SK-N-MC (cell line): ENCODE results near the gene CD58.

ENCODE experiments used
- EZH2 ChIP-seq: fragments of 200-600 bp; sonication (generic); IDR thresholded peaks from one replicate; pipeline ENCODE4 v1.6.1; 2017; ENCODE audit warnings: antibody characterized with exemption
- FOXP2 ChIP-seq: optimal IDR thresholded peaks from 2 replicates; pipeline ENCODE3; 2011; ENCODE audit warnings: mild to moderate bottlenecking, moderate library complexity; ENCODE audit not compliant: insufficient read depth; ENCODE audit errors: extremely low read length, control extremely low read depth
- POLR2AphosphoS5 ChIP-seq: IDR thresholded peaks from 2 replicates; pipeline ENCODE4 v1.6.1; 2012; ENCODE audit warnings: mild to moderate bottlenecking, low read depth, low read length, borderline replicate concordance

GRCh38 chr1:116525440-116525839 lies 45.4 kb downstream of the CD58 start:
- TF ChIP-seq EZH2 = no peak
- no peak for TF ChIP-seq POLR2AphosphoS5
- no peak for TF ChIP-seq FOXP2
